HepG2 (cell line): ENCODE results near the gene EMC8. TPM values are rescaled to one million over a fixed set of nuclear protein-coding genes. Genes with fewer than 3 reads are reported as not detected.
A peak's percentile ranks its signal among the peaks of the same experiment; 100 is the strongest.

Experiments used
- CEBPG ChIP-seq: IDR thresholded peaks from 2 replicates; pipeline ENCODE4 v1.6.1; 2016
- KDM1A ChIP-seq: IDR thresholded peaks from 2 replicates; pipeline ENCODE4 v1.6.1; 2016; ENCODE audit warnings: missing compliant biosample characterization
- RARA ChIP-seq: IDR thresholded peaks from 2 replicates; pipeline ENCODE4 v1.6.1; 2016; ENCODE audit warnings: missing genetic modification reagents, missing compliant biosample characterization
- REXO4 ChIP-seq: sonication (generic); formaldehyde crosslinking; IDR thresholded peaks from 2 replicates; pipeline ENCODE4 v1.8.0; 2022; ENCODE audit warnings: missing genetic modification reagents, mild to moderate bottlenecking, borderline replicate concordance
- RXRB ChIP-seq: IDR thresholded peaks from 2 replicates; pipeline ENCODE4 v1.6.1; 2016; ENCODE audit warnings: borderline replicate concordance, missing genetic modification reagents, missing compliant biosample characterization
- SAFB2 ChIP-seq: sonication (generic); formaldehyde crosslinking; IDR thresholded peaks from 2 replicates; pipeline ENCODE4 v1.5.1; 2020; ENCODE audit warnings: missing genetic modification reagents, low read depth, mild to moderate bottlenecking, borderline replicate concordance
- SALL1 ChIP-seq: sonication (generic); formaldehyde crosslinking; IDR thresholded peaks from 2 replicates; pipeline ENCODE4 v1.8.0; 2022; ENCODE audit warnings: mild to moderate bottlenecking, missing genetic modification reagents
- SOX13 ChIP-seq, 3 experiments: fragments of 450-650 bp in 1 of 3; sonication (generic) in 1 of 3; formaldehyde crosslinking in 1 of 3; IDR thresholded peaks in 2 of 3; conservative IDR thresholded peaks in 1 of 3; 2 replicates each; pipeline versions ENCODE4 v1.5.0 to v1.6.1; 2016 to 2020; ENCODE audit warnings: antibody characterized with exemption in 1 of 3, mild to moderate bottlenecking in 1 of 3, missing compliant biosample characterization in 1 of 3, missing genetic modification reagents in 1 of 3, moderate library complexity in 1 of 3
- TRIM24 ChIP-seq: sonication (generic); formaldehyde crosslinking; IDR thresholded peaks from 2 replicates; pipeline ENCODE4 v1.8.0; 2022; ENCODE audit warnings: mild to moderate bottlenecking, missing genetic modification reagents
- ZMYM3 ChIP-seq: sonication (generic); formaldehyde crosslinking; IDR thresholded peaks from 2 replicates; pipeline ENCODE4 v1.5.1; 2020; ENCODE audit warnings: mild to moderate bottlenecking, missing genetic modification reagents
- ZNF101 ChIP-seq: sonication (generic); formaldehyde crosslinking; IDR thresholded peaks from 2 replicates; pipeline ENCODE4 v1.4.0; 2020; ENCODE audit warnings: mild to moderate bottlenecking, low read depth, missing genetic modification reagents, borderline replicate concordance
- ZNF17 ChIP-seq: sonication (generic); formaldehyde crosslinking; IDR thresholded peaks from 2 replicates; pipeline ENCODE4 v1.5.0; 2020; ENCODE audit warnings: mild to moderate bottlenecking, missing genetic modification reagents
- ZNF629 ChIP-seq: sonication (generic); formaldehyde crosslinking; conservative IDR thresholded peaks from 2 replicates; pipeline ENCODE4 v1.5.0; 2020; ENCODE audit warnings: missing genetic modification reagents
- ZNF652 ChIP-seq: IDR thresholded peaks from 2 replicates; pipeline ENCODE4 v1.6.1; 2016; ENCODE audit warnings: low read depth, borderline replicate concordance
- ZNF724P ChIP-seq: sonication (generic); formaldehyde crosslinking; IDR thresholded peaks from 2 replicates; pipeline ENCODE4 v1.8.0; 2022; ENCODE audit warnings: missing genetic modification reagents, borderline replicate concordance
- ZNF878 ChIP-seq: sonication (generic); formaldehyde crosslinking; IDR thresholded peaks from 2 replicates; pipeline ENCODE4 v1.8.1; 2023; ENCODE audit warnings: mild to moderate bottlenecking, missing genetic modification reagents, moderate library complexity
- polyA plus RNA-seq, 8 experiments: library from polyadenylated mRNA; depleted of rRNA in 3 of 8; stranded (reverse) in 7 of 8; unstranded in 1 of 8; fragments of >200 nt; fragmentation: Illumina TruSeq in 4 of 8; extraction: Trizol in 4 of 8; gene quantifications; 2 replicates each; pipeline versions ENCODE4 v1.2.1 to v1.2.3, GENCODE V29; 2011 to 2016; ENCODE audit warnings: low read depth in 4 of 8, missing spikeins in 1 of 8, mixed read lengths in 1 of 8; ENCODE audit not compliant: insufficient read depth in 1 of 8
- total RNA-seq, 5 experiments: library from RNA; depleted of rRNA; stranded (reverse); fragments of >200 nt; fragmentation: Illumina TruSeq; extraction: Trizol; gene quantifications; 2 replicates each; pipeline ENCODE4 v1.2.3, GENCODE V29; 2016; ENCODE audit warnings: low read depth in 1 of 5
- TF ChIP-seq, protein P1 (sequence below): sonication (generic); formaldehyde crosslinking; conservative IDR thresholded peaks from 2 replicates; pipeline ENCODE4 v1.8.1; 2023; ENCODE audit warnings: missing genetic modification reagents
- TF ChIP-seq, protein P2 (sequence below): IDR thresholded peaks from 2 replicates; pipeline ENCODE4 v1.6.1; 2016; ENCODE audit warnings: missing compliant biosample characterization, missing genetic modification reagents, borderline replicate concordance
- TF ChIP-seq, protein P3 (sequence below): sonication (generic); formaldehyde crosslinking; IDR thresholded peaks from 2 replicates; pipeline ENCODE4 v1.8.0; 2022; ENCODE audit warnings: missing genetic modification reagents, mild to moderate bottlenecking, moderate library complexity, borderline replicate concordance
- TF ChIP-seq, protein P4 (sequence below): sonication (generic); formaldehyde crosslinking; IDR thresholded peaks from 2 replicates; pipeline ENCODE4 v1.9.0; 2021; ENCODE audit warnings: missing genetic modification reagents, borderline replicate concordance

Gene EMC8
- total and polyA plus RNA-seq, 2 of the 13 experiments (the other 11 are each of a cell fraction or from before 2014, with no cell fraction given), result 55.0 to 76.0 TPM

DNA sequence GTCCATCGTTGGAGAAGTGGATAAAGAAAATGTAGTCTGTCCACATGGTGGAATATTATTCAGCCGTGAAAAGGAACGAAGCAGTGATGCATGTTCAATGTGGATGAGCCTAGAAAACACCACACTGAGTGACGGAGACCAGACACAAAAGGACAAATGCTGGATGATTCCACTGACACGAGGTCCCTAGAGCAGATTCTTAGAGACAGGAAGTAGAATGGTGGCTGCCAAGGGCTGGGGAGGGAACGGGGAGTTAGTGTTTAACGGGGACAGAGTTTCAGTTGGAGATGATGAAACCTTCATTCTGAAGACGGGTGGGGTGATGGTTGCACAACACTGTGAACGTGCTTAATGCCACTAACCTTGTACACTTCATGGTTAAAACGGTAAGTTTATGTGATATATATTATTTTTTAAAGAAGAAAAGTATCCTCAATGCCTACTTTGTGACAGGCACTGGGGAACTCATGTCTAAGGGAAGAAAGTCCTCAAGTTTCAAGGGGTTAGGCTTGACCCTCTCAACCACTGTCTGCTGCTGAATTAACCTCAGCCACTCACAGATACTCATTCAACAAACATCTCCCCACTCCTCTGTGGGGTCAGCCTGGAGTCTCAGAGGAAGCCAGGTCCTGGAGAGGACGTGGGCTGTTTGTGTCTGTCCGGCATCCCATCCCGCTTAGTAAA, 66.0 kb downstream of the EMC8 start (continued):
- TF ChIP-seq, protein P1, sequence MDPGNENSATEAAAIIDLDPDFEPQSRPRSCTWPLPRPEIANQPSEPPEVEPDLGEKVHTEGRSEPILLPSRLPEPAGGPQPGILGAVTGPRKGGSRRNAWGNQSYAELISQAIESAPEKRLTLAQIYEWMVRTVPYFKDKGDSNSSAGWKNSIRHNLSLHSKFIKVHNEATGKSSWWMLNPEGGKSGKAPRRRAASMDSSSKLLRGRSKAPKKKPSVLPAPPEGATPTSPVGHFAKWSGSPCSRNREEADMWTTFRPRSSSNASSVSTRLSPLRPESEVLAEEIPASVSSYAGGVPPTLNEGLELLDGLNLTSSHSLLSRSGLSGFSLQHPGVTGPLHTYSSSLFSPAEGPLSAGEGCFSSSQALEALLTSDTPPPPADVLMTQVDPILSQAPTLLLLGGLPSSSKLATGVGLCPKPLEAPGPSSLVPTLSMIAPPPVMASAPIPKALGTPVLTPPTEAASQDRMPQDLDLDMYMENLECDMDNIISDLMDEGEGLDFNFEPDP, result 0 out of 2 replicates have a peak, but pooled peaks have one; percentile 51
- 0 out of 2 replicates have a peak, but pooled peaks have one; percentile 19 for TF ChIP-seq ZNF724P
- peak; percentile 95 for TF ChIP-seq ZMYM3
- TF ChIP-seq RARA, result 0 out of 2 replicates have a peak, but pooled peaks have one; percentile 28
- no peak for TF ChIP-seq SOX13 (IDR thresholded peaks at IDR 0.05)
- TF ChIP-seq SOX13 (CRISPR knock-in tag; conservative IDR thresholded peaks at IDR 0.05 in 1 of 2, IDR thresholded peaks at IDR 0.05 in 1 of 2), result 0 out of 4 replicates have a peak, but pooled peaks of 1 of the 2 experiments have one; percentile 5
- no peak for TF ChIP-seq ZNF101 (CRISPR knock-in tag)
- TF ChIP-seq, protein P2, sequence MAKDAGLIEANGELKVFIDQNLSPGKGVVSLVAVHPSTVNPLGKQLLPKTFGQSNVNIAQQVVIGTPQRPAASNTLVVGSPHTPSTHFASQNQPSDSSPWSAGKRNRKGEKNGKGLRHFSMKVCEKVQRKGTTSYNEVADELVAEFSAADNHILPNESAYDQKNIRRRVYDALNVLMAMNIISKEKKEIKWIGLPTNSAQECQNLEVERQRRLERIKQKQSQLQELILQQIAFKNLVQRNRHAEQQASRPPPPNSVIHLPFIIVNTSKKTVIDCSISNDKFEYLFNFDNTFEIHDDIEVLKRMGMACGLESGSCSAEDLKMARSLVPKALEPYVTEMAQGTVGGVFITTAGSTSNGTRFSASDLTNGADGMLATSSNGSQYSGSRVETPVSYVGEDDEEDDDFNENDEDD, result peak; percentile 14; the same call in 1 of the 2 replicates
- TF ChIP-seq ZNF652 (CRISPR knock-in tag), result 0 out of 2 replicates have a peak, but pooled peaks have one; percentile 45
- TF ChIP-seq CEBPG (CRISPR knock-in tag), result peak; percentile 96
- no peak for TF ChIP-seq ZNF629 (CRISPR knock-in tag)
- TF ChIP-seq, protein P3, sequence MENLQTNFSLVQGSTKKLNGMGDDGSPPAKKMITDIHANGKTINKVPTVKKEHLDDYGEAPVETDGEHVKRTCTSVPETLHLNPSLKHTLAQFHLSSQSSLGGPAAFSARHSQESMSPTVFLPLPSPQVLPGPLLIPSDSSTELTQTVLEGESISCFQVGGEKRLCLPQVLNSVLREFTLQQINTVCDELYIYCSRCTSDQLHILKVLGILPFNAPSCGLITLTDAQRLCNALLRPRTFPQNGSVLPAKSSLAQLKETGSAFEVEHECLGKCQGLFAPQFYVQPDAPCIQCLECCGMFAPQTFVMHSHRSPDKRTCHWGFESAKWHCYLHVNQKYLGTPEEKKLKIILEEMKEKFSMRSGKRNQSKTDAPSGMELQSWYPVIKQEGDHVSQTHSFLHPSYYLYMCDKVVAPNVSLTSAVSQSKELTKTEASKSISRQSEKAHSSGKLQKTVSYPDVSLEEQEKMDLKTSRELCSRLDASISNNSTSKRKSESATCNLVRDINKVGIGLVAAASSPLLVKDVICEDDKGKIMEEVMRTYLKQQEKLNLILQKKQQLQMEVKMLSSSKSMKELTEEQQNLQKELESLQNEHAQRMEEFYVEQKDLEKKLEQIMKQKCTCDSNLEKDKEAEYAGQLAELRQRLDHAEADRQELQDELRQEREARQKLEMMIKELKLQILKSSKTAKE (CRISPR knock-in tag), result 0 out of 2 replicates have a peak, but pooled peaks have one; percentile 14
- no peak for TF ChIP-seq SAFB2 (CRISPR knock-in tag)
- TF ChIP-seq SALL1 (CRISPR knock-in tag), result 0 out of 2 replicates have a peak, but pooled peaks have one; percentile 22
- TF ChIP-seq, protein P4, sequence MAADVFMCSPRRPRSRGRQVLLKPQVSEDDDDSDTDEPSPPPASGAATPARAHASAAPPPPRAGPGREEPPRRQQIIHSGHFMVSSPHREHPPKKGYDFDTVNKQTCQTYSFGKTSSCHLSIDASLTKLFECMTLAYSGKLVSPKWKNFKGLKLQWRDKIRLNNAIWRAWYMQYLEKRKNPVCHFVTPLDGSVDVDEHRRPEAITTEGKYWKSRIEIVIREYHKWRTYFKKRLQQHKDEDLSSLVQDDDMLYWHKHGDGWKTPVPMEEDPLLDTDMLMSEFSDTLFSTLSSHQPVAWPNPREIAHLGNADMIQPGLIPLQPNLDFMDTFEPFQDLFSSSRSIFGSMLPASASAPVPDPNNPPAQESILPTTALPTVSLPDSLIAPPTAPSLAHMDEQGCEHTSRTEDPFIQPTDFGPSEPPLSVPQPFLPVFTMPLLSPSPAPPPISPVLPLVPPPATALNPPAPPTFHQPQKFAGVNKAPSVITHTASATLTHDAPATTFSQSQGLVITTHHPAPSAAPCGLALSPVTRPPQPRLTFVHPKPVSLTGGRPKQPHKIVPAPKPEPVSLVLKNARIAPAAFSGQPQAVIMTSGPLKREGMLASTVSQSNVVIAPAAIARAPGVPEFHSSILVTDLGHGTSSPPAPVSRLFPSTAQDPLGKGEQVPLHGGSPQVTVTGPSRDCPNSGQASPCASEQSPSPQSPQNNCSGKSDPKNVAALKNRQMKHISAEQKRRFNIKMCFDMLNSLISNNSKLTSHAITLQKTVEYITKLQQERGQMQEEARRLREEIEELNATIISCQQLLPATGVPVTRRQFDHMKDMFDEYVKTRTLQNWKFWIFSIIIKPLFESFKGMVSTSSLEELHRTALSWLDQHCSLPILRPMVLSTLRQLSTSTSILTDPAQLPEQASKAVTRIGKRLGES (CRISPR knock-in tag), result no peak
- TF ChIP-seq RXRB (CRISPR knock-in tag), result peak; percentile 22; the same call in 1 of the 2 replicates
- no peak for TF ChIP-seq REXO4
- TF ChIP-seq ZNF878 (CRISPR knock-in tag), result no peak
- 0 out of 2 replicates have a peak, but pooled peaks have one; percentile 33 for TF ChIP-seq ZNF17 (CRISPR knock-in tag)
- TF ChIP-seq KDM1A (CRISPR knock-in tag), result no peak
- TF ChIP-seq TRIM24 (CRISPR knock-in tag), result 0 out of 2 replicates have a peak, but pooled peaks have one; percentile 12
